IMR-90 (cell line): ENCODE data around the gene MBD1. TPM values are rescaled to one million over a fixed set of nuclear protein-coding genes. Genes with fewer than 3 reads are reported as not detected.

ENCODE experiments used
- ATAC-seq: fragments of 200-7000 bp; cut with Tn5 transposase; 2 replicates; pipeline ENCODE4 v1.9.1; 2020; ENCODE audit warnings: low read depth, mild to moderate bottlenecking, moderate library complexity
- BruUV-seq: library from RNA; stranded (reverse); fragments of 400-500 nt; replicated peaks from 2 replicates; lab custom pipeline; 2021; lab: Mats Ljungman, UMichigan
- CTCF ChIA-PET: fragments of 300-600 bp; formaldehyde crosslinking; extraction: SDS; loops from one replicate; lab custom pipeline; 2021; ENCODE audit warnings: antibody characterized with exemption; lab: Yijun Ruan, JAX
- POLR2A ChIA-PET: fragments of 300-600 bp; sonication (Branson Sonifier 250); formaldehyde crosslinking; loops from one replicate; lab custom pipeline; 2022; ENCODE audit warnings: antibody characterized with exemption; ENCODE audit not compliant: unreplicated experiment; lab: Charles Lee
- DNase-seq: peaks from one replicate; pipeline ENCODE4 v3.0.0; 2013
- H2AFZ ChIP-seq: replicated peaks from 2 replicates; pipeline ENCODE3; 2013; ENCODE audit warnings: low read length, mild to moderate bottlenecking; ENCODE audit not compliant: poor library complexity
- H2AK5ac ChIP-seq: 2 replicates; pipeline ENCODE4 v1.6.1; 2013; ENCODE audit warnings: low read depth, low read length, inconsistent platforms
- H2AK9ac ChIP-seq: replicated peaks from 2 replicates; pipeline ENCODE3; 2013; ENCODE audit warnings: mild to moderate bottlenecking, low read depth, low read length, moderate library complexity; ENCODE audit not compliant: poor library complexity
- H2BK120ac ChIP-seq: 2 replicates; pipeline ENCODE4 v1.6.1; 2013; ENCODE audit warnings: low read depth, low read length, inconsistent platforms
- H2BK15ac ChIP-seq: 3 replicates; pipeline ENCODE4 v1.6.1; 2013; ENCODE audit warnings: low read depth, low read length, inconsistent platforms
- H2BK20ac ChIP-seq: 2 replicates; pipeline ENCODE4 v1.6.1; 2013; ENCODE audit warnings: low read depth, mild to moderate bottlenecking, inconsistent platforms, low read length, moderate library complexity
- H2BK5ac ChIP-seq: 2 replicates; pipeline ENCODE4 v1.6.1; 2013; ENCODE audit warnings: mild to moderate bottlenecking, low read depth, low read length, inconsistent platforms; ENCODE audit not compliant: poor library complexity, severe bottlenecking
- H3K14ac ChIP-seq: replicated peaks from 2 replicates; pipeline ENCODE4 v1.6.1; 2013; ENCODE audit warnings: low read depth, low read length, inconsistent platforms
- H3K18ac ChIP-seq: 2 replicates; pipeline ENCODE4 v1.6.1; 2013; ENCODE audit warnings: low read depth, low read length, control low read depth
- H3K23ac ChIP-seq: 2 replicates; pipeline ENCODE4 v1.6.1; 2013; ENCODE audit warnings: low read depth, low read length, inconsistent platforms
- H3K27ac ChIP-seq: 2 replicates; pipeline ENCODE4 v1.5.1; 2013; ENCODE audit warnings: mild to moderate bottlenecking, control low read depth, low read length; ENCODE audit not compliant: insufficient read depth
- H3K27me3 ChIP-seq: 2 replicates; pipeline ENCODE4 v1.6.1; 2013; ENCODE audit warnings: low read length; ENCODE audit not compliant: control insufficient read depth, insufficient read depth
- H3K36me3 ChIP-seq: 2 replicates; pipeline ENCODE4 v1.6.1; 2013; ENCODE audit warnings: low read length, mixed read lengths; ENCODE audit not compliant: control insufficient read depth, insufficient read depth
- H3K4ac ChIP-seq: 2 replicates; pipeline ENCODE4 v1.6.1; 2013; ENCODE audit warnings: low read depth, low read length, inconsistent platforms
- H3K4me1 ChIP-seq: 2 replicates; pipeline ENCODE4 v1.6.1; 2013; ENCODE audit warnings: low read length, mixed read lengths; ENCODE audit not compliant: control insufficient read depth, insufficient read depth
- H3K4me2 ChIP-seq: 2 replicates; pipeline ENCODE4 v1.6.1; 2013; ENCODE audit warnings: low read depth, mild to moderate bottlenecking, control low read depth, low read length, moderate library complexity
- H3K4me3 ChIP-seq: 2 replicates; pipeline ENCODE4 v1.5.1; 2013; ENCODE audit warnings: low read depth, mild to moderate bottlenecking, control low read depth, low read length, moderate library complexity; ENCODE audit not compliant: insufficient read depth
- H3K56ac ChIP-seq: 2 replicates; pipeline ENCODE4 v1.6.1; 2013; ENCODE audit warnings: low read length, inconsistent platforms; ENCODE audit not compliant: insufficient read depth; ENCODE audit errors: extremely low read depth
- H3K79me1 ChIP-seq, 2 experiments: 2 replicates each; pipeline ENCODE4 v1.6.1; 2013; ENCODE audit warnings: low read length in 2 of 2, inconsistent platforms in 1 of 2, low read depth in 1 of 2
- H3K9ac ChIP-seq: 2 replicates; pipeline ENCODE4 v1.6.1; 2013; ENCODE audit warnings: low read depth, low read length, control low read depth
- H3K9me1 ChIP-seq: 2 replicates; pipeline ENCODE4 v1.6.1; 2013; ENCODE audit warnings: low read length, inconsistent platforms; ENCODE audit not compliant: insufficient read depth
- H3K9me3 ChIP-seq: 2 replicates; pipeline ENCODE4 v1.6.1; 2013; ENCODE audit warnings: low read length; ENCODE audit not compliant: control insufficient read depth, insufficient read depth
- H4K20me1 ChIP-seq: 2 replicates; pipeline ENCODE4 v1.6.1; 2013; ENCODE audit warnings: low read length, inconsistent platforms; ENCODE audit not compliant: insufficient read depth
- H4K5ac ChIP-seq: 2 replicates; pipeline ENCODE4 v1.6.1; 2013; ENCODE audit warnings: mild to moderate bottlenecking, low read depth, low read length, control low read depth
- H4K8ac ChIP-seq, 2 experiments: 2 replicates each; pipeline ENCODE4 v1.6.1; 2013; ENCODE audit warnings: low read depth in 2 of 2, low read length in 2 of 2, control low read depth in 1 of 2, inconsistent platforms in 1 of 2
- H4K91ac ChIP-seq: 2 replicates; pipeline ENCODE4 v1.6.1; 2013; ENCODE audit warnings: low read depth, low read length, inconsistent platforms; ENCODE audit not compliant: insufficient read depth
- BHLHE40 ChIP-seq: fragments of 150-350 bp; IDR thresholded peaks from 2 replicates; pipeline ENCODE4 v1.6.1; 2016; ENCODE audit warnings: mild to moderate bottlenecking, low read depth, low read length
- CEBPB ChIP-seq: IDR thresholded peaks from 2 replicates; pipeline ENCODE4 v1.6.1; 2012; ENCODE audit warnings: low read depth, low read length, improper control_type of control experiment
- CHD1 ChIP-seq: IDR thresholded peaks from 2 replicates; pipeline ENCODE4 v1.6.1; 2012; ENCODE audit warnings: low read depth, low read length, improper control_type of control experiment
- ELK1 ChIP-seq: fragments of 150-350 bp; IDR thresholded peaks from 2 replicates; pipeline ENCODE4 v1.6.1; 2016; ENCODE audit warnings: low read depth, mild to moderate bottlenecking, low read length, moderate library complexity, borderline replicate concordance
- FOS ChIP-seq: fragments of 150-350 bp; IDR thresholded peaks from 2 replicates; pipeline ENCODE4 v1.6.1; 2016; ENCODE audit warnings: low read depth, low read length
- MAFK ChIP-seq: IDR thresholded peaks from 2 replicates; pipeline ENCODE4 v1.6.1; 2012; ENCODE audit warnings: low read depth, low read length, improper control_type of control experiment
- MAZ ChIP-seq: IDR thresholded peaks from 2 replicates; pipeline ENCODE4 v1.6.1; 2012; ENCODE audit warnings: low read depth, mild to moderate bottlenecking, low read length, improper control_type of control experiment, moderate library complexity, borderline replicate concordance
- MXI1 ChIP-seq: IDR thresholded peaks from 2 replicates; pipeline ENCODE4 v1.6.1; 2012; ENCODE audit warnings: low read depth, mild to moderate bottlenecking, low read length, moderate library complexity, borderline replicate concordance
- NFE2L2 ChIP-seq: fragments of 150-350 bp; IDR thresholded peaks from 2 replicates; pipeline ENCODE4 v1.6.1; 2016; ENCODE audit warnings: low read depth, mild to moderate bottlenecking, low read length
- POLR2A ChIP-seq: IDR thresholded peaks from 2 replicates; pipeline ENCODE4 v1.6.1; 2012; ENCODE audit warnings: mild to moderate bottlenecking, low read depth, low read length
- RAD21 ChIP-seq: IDR thresholded peaks from 2 replicates; pipeline ENCODE4 v1.6.1; 2012; ENCODE audit warnings: low read length, improper control_type of control experiment
- RFX5 ChIP-seq: IDR thresholded peaks from 2 replicates; pipeline ENCODE4 v1.8.0; 2012; ENCODE audit warnings: low read depth, mild to moderate bottlenecking, low read length, moderate library complexity
- SMC3 ChIP-seq: fragments of 150-350 bp; IDR thresholded peaks from 2 replicates; pipeline ENCODE4 v1.6.1; 2016; ENCODE audit warnings: low read depth, mild to moderate bottlenecking, antibody characterized with exemption, low read length, moderate library complexity
- WGBS, 2 experiments: methylation state at CpG; one replicate each; pipeline versions ENCODE4 v1.1.5 to v1.1.7; 2013; ENCODE audit warnings: missing lambda C conversion rate in 2 of 2; ENCODE audit not compliant: insufficient read length in 1 of 2; ENCODE audit errors: extremely low coverage in 2 of 2; 5-methylcytosine and 5-hydroxymethylcytosine counted together
- dilution Hi-C: fragments of 300-500 bp; cut with HindIII; formaldehyde crosslinking; loops from one replicate; pipeline ENCODE4 v1.14.3; 2018; ENCODE audit warnings: low sequenced_read_pairs; ENCODE audit not compliant: unreplicated experiment
- in situ Hi-C: fragments of 300-500 bp; cut with MboI; formaldehyde crosslinking; loops from 3 replicates; pipeline ENCODE4 v1.14.3; 2019; ENCODE audit warnings: low sequenced_read_pairs, inconsistent platforms, mixed read lengths
- intact Hi-C: fragments of 100-400 bp; cut with micrococcal nuclease; formaldehyde crosslinking; loops from 2 replicates; pipeline ENCODE4 v1.10.0; 2022
- polyA plus RNA-seq, 3 experiments: library from polyadenylated mRNA; depleted of rRNA; stranded (reverse); fragments of >200 nt; gene quantifications; 2 replicates each; pipeline ENCODE4 v1.2.3, GENCODE V29; 2012; ENCODE audit warnings: low replicate concordance in 1 of 3
- total RNA-seq: library from RNA; depleted of rRNA; stranded (reverse); fragments of >200 nt; gene quantifications from 2 replicates; pipeline ENCODE4 v1.2.3, GENCODE V29; 2012
- TF ChIP-seq, protein P1 (sequence below): conservative IDR thresholded peaks from 2 replicates; pipeline ENCODE4 v1.5.1; 2012; ENCODE audit warnings: mild to moderate bottlenecking, low read depth, low read length, improper control_type of control experiment
- TF ChIP-seq, protein P2 (sequence below): fragments of 150-350 bp; IDR thresholded peaks from 2 replicates; pipeline ENCODE4 v1.6.1; 2017; ENCODE audit warnings: mild to moderate bottlenecking, antibody characterized with exemption, low read length, low read depth

MBD1 gene
- total and polyA plus RNA-seq, 2 of the 4 experiments (the other 2 are of a cell fraction), result 31.7 to 56.5 TPM

DNA sequence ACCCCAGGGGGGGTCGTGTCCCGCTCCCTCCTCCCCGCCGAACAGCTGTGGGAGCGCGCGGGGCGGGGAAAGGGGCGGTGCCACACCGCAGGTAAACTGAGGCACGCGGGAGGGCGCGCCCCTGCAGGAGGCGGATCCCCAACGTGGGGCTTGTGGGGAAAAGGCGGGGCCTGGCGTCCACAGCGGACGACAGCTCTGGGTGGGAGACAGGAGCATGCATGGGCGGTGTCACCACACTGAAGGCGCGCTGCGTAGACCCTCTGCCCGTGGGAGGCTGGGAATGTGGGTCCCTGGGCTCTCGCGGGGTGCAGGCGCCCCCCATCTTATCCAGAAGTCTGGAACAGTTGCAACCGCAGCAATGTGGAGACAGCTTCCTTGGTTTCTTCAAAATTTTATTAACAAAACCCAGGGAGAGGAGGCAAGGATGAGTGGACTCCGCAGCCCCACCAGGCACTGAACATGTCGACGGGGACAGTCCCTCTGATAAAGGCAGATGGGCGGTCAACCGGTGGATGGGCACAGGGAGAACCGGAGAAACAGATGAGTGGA, 723 bp upstream of the MBD1 start:
- Histone ChIP-seq H3K36me3 (peaks cover 39% of the 10 kb centered on the region), H3K9me1 (peaks cover 9% of the 10 kb centered on the region; the same call in 1 of the 2 replicates), H2AK5ac (peak overlapping the region; percentile 91), H3K23ac (no peak overlapping the region), H3K79me1 (peaks cover 24 to 51% of the 10 kb centered on the region in 2 experiments), H3K14ac (peak overlapping the region; percentile 24; the same call in 1 of the 2 replicates), H2BK5ac (peak overlapping the region; percentile 87), H4K20me1 (peaks cover 8% of the 10 kb centered on the region; the same call in 1 of the 2 replicates), H3K56ac (no peak overlapping the region), H4K8ac (peak overlapping the region; percentile 48 to 87; a peak in 3 of 4 replicates), H3K9ac (peak overlapping the region; percentile 82), H3K4ac (peak overlapping the region; percentile 79), H2BK20ac (no peak overlapping the region), H3K4me1 (peaks cover 10% of the 10 kb centered on the region), H4K5ac (peak overlapping the region; percentile 84), H3K27ac (peak overlapping the region; percentile 82), H2BK120ac (no peak overlapping the region), H3K9me3 (no peaks in the 10 kb centered on the region), H2AK9ac (peak overlapping the region; percentile 97), H2BK15ac (no peak overlapping the region), H4K91ac (peak overlapping the region; percentile 43; the same call in 1 of the 2 replicates), H3K18ac (no peak overlapping the region; the same call in 1 of the 2 replicates), H3K27me3 (no peaks in the 10 kb centered on the region), H3K4me3 (peak overlapping the region; percentile 80), H3K4me2 (peak overlapping the region; percentile 71), H2AFZ (peak overlapping the region; percentile 99)
- ChIA-PET POLR2A (interaction anchor here (0.6 kb wide), 1 partner anchor 364 kb away, joined by 3 read pairs; no protein-coding TSS in a partner anchor), CTCF (no interaction called here)
- intact Hi-C loops (loop anchor here (1.0 to 10.0 kb wide), 2 partner anchors 16 to 787 kb away; partner anchors contain the start of genes CFAP53 and RPL17), dilution Hi-C loops (no loop called here), in situ Hi-C loops (loop anchor here (25.0 kb wide), 2 partner anchors 755 to 1645 kb away; partner anchors contain the start of gene SMAD4)
- ATAC-seq (no peak), DNase-seq (no peak)
- no TSS peak for BruUV-seq
- WGBS, 2 experiments, result 60% methylated on average over 4 of the region's 35 CpGs; no CpG with 5 or more reads in 1 of the 2 experiments
- TF ChIP-seq, protein P1, sequence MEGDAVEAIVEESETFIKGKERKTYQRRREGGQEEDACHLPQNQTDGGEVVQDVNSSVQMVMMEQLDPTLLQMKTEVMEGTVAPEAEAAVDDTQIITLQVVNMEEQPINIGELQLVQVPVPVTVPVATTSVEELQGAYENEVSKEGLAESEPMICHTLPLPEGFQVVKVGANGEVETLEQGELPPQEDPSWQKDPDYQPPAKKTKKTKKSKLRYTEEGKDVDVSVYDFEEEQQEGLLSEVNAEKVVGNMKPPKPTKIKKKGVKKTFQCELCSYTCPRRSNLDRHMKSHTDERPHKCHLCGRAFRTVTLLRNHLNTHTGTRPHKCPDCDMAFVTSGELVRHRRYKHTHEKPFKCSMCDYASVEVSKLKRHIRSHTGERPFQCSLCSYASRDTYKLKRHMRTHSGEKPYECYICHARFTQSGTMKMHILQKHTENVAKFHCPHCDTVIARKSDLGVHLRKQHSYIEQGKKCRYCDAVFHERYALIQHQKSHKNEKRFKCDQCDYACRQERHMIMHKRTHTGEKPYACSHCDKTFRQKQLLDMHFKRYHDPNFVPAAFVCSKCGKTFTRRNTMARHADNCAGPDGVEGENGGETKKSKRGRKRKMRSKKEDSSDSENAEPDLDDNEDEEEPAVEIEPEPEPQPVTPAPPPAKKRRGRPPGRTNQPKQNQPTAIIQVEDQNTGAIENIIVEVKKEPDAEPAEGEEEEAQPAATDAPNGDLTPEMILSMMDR, result no peak
- TF ChIP-seq BHLHE40, result no peak
- no peak for TF ChIP-seq MAZ
- no peak for TF ChIP-seq FOS
- TF ChIP-seq RAD21, result no peak
- no peak for TF ChIP-seq CHD1
- no peak for TF ChIP-seq POLR2A
- no peak for TF ChIP-seq CEBPB
- no peak for TF ChIP-seq SMC3
- TF ChIP-seq RFX5, result no peak
- no peak for TF ChIP-seq MAFK
- TF ChIP-seq ELK1, result no peak
- TF ChIP-seq NFE2L2, result no peak
- no peak for TF ChIP-seq MXI1
- TF ChIP-seq, protein P2, sequence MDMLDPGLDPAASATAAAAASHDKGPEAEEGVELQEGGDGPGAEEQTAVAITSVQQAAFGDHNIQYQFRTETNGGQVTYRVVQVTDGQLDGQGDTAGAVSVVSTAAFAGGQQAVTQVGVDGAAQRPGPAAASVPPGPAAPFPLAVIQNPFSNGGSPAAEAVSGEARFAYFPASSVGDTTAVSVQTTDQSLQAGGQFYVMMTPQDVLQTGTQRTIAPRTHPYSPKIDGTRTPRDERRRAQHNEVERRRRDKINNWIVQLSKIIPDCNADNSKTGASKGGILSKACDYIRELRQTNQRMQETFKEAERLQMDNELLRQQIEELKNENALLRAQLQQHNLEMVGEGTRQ, result no peak
